GM18505 (cell line): ENCODE data around the gene CDHR3.

Experiments used
- ATAC-seq: cut with Tn5 transposase; IDR thresholded peaks from one replicate; pipeline ENCODE4 v1.9.1; 2021; ENCODE audit not compliant: unreplicated experiment
- POLR2A ChIP-seq: IDR thresholded peaks from 4 replicates; pipeline ENCODE4 v1.6.1; 2011; ENCODE audit warnings: borderline replicate concordance; ENCODE audit not compliant: insufficient read depth, insufficient read length; ENCODE audit errors: extremely low read depth

Gene CDHR3, protein sequence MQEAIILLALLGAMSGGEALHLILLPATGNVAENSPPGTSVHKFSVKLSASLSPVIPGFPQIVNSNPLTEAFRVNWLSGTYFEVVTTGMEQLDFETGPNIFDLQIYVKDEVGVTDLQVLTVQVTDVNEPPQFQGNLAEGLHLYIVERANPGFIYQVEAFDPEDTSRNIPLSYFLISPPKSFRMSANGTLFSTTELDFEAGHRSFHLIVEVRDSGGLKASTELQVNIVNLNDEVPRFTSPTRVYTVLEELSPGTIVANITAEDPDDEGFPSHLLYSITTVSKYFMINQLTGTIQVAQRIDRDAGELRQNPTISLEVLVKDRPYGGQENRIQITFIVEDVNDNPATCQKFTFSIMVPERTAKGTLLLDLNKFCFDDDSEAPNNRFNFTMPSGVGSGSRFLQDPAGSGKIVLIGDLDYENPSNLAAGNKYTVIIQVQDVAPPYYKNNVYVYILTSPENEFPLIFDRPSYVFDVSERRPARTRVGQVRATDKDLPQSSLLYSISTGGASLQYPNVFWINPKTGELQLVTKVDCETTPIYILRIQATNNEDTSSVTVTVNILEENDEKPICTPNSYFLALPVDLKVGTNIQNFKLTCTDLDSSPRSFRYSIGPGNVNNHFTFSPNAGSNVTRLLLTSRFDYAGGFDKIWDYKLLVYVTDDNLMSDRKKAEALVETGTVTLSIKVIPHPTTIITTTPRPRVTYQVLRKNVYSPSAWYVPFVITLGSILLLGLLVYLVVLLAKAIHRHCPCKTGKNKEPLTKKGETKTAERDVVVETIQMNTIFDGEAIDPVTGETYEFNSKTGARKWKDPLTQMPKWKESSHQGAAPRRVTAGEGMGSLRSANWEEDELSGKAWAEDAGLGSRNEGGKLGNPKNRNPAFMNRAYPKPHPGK

GRCh38 chr7:105963038-105963667, at the start of gene CDHR3:
Gene CDHR3 (plus strand): TSS chr7:105963264. CDS start chr7:105963319, 55 bp downstream.
- TF ChIP-seq POLR2A = no peak
- no peak for ATAC-seq

DNA sequence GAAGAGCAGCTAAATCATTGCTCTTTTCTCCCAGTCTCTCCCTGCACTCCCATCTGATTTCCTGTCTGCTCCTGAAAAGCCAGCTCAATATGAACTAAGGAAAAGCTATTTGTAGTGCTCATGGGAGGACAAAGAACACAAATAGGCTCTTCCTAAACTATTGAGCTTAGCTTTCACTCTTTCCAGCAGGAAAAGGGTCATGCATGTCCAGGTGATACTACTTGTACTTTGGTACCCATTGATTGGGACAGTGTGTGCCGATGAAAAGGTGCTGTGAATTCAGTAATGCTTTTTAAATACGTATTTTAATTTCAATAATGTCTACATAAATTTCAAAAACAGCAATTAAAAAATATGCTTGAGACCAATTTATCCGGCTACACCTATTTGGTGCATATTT, 49.1 kb upstream of the CDHR3 start:
- no peak for ATAC-seq
- TF ChIP-seq POLR2A = no peak

DNA sequence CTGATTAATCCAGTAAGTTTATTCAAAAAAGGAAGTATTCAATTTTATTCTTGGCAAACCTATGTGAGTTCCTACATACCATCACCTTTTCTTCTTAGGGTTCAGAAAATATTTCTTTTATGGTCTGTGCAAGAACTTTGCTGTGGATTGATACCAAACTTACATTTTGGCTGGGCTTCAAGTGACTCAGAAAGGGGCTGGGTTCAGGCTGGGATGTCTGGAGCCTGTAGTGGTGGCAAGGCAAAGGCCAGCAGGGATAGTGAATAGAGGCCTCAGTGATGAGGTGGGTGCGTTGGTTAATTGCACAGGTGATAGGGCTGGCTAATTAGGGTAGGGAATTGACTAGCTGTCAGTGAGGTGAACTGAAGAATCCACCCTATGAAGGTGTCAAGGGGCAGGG, 46.5 kb upstream of the CDHR3 start:
- no peak for TF ChIP-seq POLR2A
- ATAC-seq = no peak

DNA sequence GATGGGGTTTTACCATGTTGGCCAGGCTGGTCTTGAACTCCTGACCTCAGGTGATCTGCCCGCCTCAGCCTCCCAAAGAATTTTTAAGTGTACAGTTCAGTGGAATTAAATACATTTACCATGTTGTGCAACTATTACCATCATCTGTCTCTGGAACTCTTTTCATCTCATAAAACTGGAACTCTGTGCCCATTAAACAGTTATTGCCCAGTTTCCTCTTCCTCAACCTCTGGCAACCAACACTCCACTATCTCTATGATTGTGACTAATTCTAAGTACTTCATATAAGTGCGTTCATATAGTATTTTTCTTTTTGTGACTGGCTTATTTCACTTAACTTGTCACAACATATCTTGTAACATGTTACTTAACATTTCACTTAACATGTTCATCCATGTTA, 45.4 kb upstream of the CDHR3 start:
- no peak for ATAC-seq
- no peak for TF ChIP-seq POLR2A

- no peak for TF ChIP-seq POLR2A
- no peak for ATAC-seq
These were observed 42.3 kb upstream of the CDHR3 start for GRCh38 chr7:105920766-105921165.

- no peak for TF ChIP-seq POLR2A
- no peak for ATAC-seq
These were observed 38.1 kb upstream of the CDHR3 start for GRCh38 chr7:105924945-105925344.

- no peak for ATAC-seq
- TF ChIP-seq POLR2A = no peak
These were observed 36.9 kb upstream of the CDHR3 start for GRCh38 chr7:105926131-105926530.

GRCh38 chr7:105931179-105931578, 31.9 kb upstream of the CDHR3 start:
- no peak for TF ChIP-seq POLR2A
- ATAC-seq = no peak

DNA sequence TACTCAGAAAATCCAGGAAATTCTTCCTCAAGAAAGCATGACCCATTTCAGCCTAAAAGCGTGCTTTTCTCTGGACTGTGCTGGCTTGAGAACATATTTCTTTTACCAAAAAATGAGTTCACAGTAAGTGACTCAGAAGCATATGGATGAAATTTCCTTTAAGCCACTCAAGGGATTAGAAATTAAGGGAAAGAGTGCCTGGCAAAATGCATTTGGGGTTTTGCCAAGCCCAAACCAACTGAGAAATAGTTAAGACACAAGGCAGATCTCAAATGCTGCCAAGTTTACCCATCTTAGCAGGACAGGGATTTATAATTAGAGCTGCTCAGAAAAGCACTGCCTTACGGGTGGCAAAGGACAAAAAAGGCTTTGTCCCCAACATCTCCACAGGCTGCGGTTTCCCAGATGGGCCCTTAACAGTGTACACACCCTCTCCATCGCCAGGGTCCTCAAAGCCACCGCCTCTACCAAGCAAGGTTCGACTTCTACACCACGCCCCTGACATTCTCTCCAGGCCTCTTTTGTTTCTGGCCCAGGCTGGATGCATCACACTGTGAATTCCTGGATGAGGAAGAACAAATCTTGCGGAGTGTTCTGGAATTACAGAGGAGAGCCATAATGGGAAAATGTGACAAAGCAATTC, 30.1 kb upstream of the CDHR3 start:
- no peak for TF ChIP-seq POLR2A
- no peak for ATAC-seq

DNA sequence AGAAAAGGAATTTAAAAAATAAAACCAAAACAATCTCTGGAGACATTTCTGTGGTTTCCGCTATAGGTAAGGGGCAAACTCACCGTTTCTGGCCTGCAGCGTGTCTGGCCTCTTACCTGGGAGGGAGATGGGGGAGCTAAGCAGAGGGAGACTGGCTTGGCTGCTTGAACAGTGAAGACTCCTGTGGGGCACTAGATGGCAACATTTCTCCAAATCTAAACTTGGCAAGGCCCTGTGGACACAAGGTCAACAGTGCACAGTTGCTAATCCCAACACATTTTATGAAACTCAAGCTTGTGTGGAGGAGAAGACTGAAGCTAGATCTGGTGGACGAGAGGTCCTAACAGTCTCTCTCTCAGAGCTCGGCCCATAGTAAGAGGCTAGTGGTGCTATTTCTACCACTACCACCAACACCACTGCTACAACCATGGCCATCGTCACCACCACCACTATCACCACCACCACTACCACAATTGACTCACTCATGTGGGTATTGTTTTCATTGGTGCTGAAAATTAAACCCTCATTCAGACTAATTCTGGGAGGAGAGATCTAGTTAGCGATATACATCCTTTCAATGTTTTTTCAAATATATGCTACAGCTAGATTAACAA, 28.4 kb upstream of the CDHR3 start:
- no peak for TF ChIP-seq POLR2A
- ATAC-seq = no peak

GRCh38 chr7:105935250-105935649, 27.8 kb upstream of the CDHR3 start:
- TF ChIP-seq POLR2A = no peak
- no peak for ATAC-seq

DNA sequence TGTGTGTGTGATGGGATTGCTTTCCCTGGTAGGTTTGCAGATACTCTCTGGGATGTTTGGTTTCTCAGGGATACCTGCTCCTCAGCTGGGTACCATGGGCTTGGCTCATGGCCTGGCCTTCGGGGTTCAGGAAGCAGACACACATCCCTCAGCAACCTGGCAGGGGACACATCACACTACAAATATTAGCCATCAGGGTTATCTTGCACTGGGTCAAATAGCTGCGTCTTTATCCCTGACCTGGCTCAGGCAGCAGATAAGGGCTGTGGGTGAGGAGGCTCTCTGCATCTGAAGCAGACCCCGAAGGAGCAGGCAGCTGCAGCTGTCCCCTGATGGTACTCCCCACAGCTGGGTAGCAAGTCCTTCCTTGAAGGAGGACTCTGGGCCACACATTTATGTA, 25.7 kb upstream of the CDHR3 start:
- ATAC-seq = no peak
- no peak for TF ChIP-seq POLR2A
